MCF 10A (cell line): ENCODE results near the gene PNPLA2. TPM values are rescaled to one million over a fixed set of nuclear protein-coding genes. Genes with fewer than 3 reads are reported as not detected.

ENCODE experiments used
- BruUV-seq: library from RNA; stranded (reverse); fragments of 400-500 nt; replicated peaks from 2 replicates; lab custom pipeline; 2021; lab: Mats Ljungman, UMichigan
- CTCF ChIA-PET: fragments of 300-600 bp; sonication (Branson Sonifier 250); formaldehyde crosslinking; extraction: SDS; loops from one replicate; lab custom pipeline; 2021; ENCODE audit warnings: antibody characterized with exemption, inconsistent platforms; lab: Yijun Ruan, JAX
- POLR2A ChIA-PET: fragments of 300-600, 350-650 bp; sonication (Branson Sonifier 250); formaldehyde crosslinking; extraction: SDS; loops from one replicate; lab custom pipeline; 2020; ENCODE audit warnings: antibody characterized with exemption, inconsistent platforms; lab: Yijun Ruan, JAX
- DNase-seq: peaks from one replicate; pipeline ENCODE4 v3.0.0-alpha.2; 2018; ENCODE audit not compliant: unreplicated experiment
- H3K27ac Mint-ChIP-seq: one replicate; pipeline ENCODE4 v1.8.0; 2022; ENCODE audit warnings: mild to moderate bottlenecking, low read depth, mixed read lengths; ENCODE audit not compliant: unreplicated experiment
- H3K27me3 Mint-ChIP-seq: one replicate; pipeline ENCODE4 v1.8.0; 2022; ENCODE audit warnings: mixed read lengths; ENCODE audit not compliant: insufficient read depth, unreplicated experiment
- H3K36me3 Mint-ChIP-seq: one replicate; pipeline ENCODE4 v1.8.0; 2022; ENCODE audit warnings: mild to moderate bottlenecking, moderate library complexity, mixed read lengths; ENCODE audit not compliant: insufficient read depth, unreplicated experiment
- H3K4me1 Mint-ChIP-seq: one replicate; pipeline ENCODE4 v1.8.0; 2022; ENCODE audit warnings: mixed read lengths; ENCODE audit not compliant: insufficient read depth, unreplicated experiment
- H3K4me3 Mint-ChIP-seq: one replicate; pipeline ENCODE4 v1.8.0; 2022; ENCODE audit warnings: mild to moderate bottlenecking, moderate library complexity, mixed read lengths; ENCODE audit not compliant: unreplicated experiment
- H3K9me3 Mint-ChIP-seq: one replicate; pipeline ENCODE4 v1.8.0; 2022; ENCODE audit warnings: mixed read lengths; ENCODE audit not compliant: unreplicated experiment
- intact Hi-C: fragments of 100-400 bp; cut with micrococcal nuclease; formaldehyde crosslinking; loops from 2 replicates; pipeline ENCODE4 v1.14.1; 2022
- total RNA-seq: library from RNA; stranded (reverse); gene quantifications from 2 replicates; pipeline ENCODE4 v1.2.3, GENCODE V29; 2022
- TF ChIP-seq, protein P1 (sequence below): fragments of 200-600 bp; IDR thresholded peaks from one replicate; pipeline ENCODE4 v1.8.0; 2022; ENCODE audit warnings: antibody characterized with exemption, mild to moderate bottlenecking; ENCODE audit not compliant: unreplicated experiment

Gene PNPLA2
- total RNA-seq, 1 experiment from 2014 or later: 112 TPM

DNA sequence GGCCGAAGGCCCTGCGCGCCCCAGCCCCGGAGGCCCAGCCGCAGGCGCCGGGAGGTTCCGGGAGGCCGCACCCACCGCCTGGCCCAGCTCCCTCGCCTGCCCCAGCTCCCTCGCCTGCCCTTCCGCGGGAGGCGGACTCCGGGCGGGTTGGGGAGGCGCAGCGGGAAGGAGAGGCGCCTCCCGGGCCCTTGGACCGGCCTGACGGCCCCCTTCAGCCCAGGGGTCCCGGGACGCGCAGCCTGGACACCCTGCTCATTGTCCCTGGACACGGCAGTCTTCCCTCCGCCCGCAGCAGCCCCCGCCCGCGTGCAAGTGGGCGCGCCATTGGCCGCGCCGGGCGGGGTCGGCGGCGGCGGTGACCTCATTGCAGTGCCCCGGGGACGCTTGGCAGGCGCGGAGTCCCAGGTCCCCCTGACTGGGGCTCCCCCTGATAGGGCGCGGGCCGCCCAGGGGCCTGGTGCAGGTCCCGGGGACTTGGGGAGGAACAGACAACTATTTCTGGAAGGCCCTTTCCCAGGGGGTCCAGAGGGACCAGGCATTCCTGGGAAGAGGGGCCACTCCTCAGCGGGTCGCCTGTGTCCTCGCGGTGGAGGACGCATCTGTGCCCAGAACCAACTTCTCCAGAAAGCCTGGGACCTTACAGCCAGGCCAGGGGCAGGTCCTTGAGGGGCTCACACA is 14.5 kb downstream of the PNPLA2 start:
- peaks cover 17% of the 10 kb centered on the region for H3K4me1 Mint-ChIP-seq
- no peaks in the 10 kb centered on the region for H3K9me3 Mint-ChIP-seq
- no TSS peak for BruUV-seq
- ChIA-PET CTCF (interaction anchor here (0.7 to 1.6 kb wide), 2 partner anchors 11 to 13 kb away, joined by 3 to 6 read pairs; no protein-coding TSS in a partner anchor), POLR2A (interaction anchor here (0.6 to 11.4 kb wide), 17 partner anchors 9 to 299 kb away, joined by 3 to 274 read pairs (median 6); partner anchors contain the start of genes GATD1, PHRF1, PIDD1 and PNPLA2)
- peak; percentile 58 for DNase-seq
- TF ChIP-seq, protein P1, sequence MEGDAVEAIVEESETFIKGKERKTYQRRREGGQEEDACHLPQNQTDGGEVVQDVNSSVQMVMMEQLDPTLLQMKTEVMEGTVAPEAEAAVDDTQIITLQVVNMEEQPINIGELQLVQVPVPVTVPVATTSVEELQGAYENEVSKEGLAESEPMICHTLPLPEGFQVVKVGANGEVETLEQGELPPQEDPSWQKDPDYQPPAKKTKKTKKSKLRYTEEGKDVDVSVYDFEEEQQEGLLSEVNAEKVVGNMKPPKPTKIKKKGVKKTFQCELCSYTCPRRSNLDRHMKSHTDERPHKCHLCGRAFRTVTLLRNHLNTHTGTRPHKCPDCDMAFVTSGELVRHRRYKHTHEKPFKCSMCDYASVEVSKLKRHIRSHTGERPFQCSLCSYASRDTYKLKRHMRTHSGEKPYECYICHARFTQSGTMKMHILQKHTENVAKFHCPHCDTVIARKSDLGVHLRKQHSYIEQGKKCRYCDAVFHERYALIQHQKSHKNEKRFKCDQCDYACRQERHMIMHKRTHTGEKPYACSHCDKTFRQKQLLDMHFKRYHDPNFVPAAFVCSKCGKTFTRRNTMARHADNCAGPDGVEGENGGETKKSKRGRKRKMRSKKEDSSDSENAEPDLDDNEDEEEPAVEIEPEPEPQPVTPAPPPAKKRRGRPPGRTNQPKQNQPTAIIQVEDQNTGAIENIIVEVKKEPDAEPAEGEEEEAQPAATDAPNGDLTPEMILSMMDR: no peak
- H3K27me3 Mint-ChIP-seq: no peaks in the 10 kb centered on the region
- intact Hi-C loops: no loop called here
- H3K4me3 Mint-ChIP-seq: peak overlapping the region; percentile 81
- H3K36me3 Mint-ChIP-seq: peaks cover 47% of the 10 kb centered on the region
- peak overlapping the region; percentile 94 for H3K27ac Mint-ChIP-seq

DNA sequence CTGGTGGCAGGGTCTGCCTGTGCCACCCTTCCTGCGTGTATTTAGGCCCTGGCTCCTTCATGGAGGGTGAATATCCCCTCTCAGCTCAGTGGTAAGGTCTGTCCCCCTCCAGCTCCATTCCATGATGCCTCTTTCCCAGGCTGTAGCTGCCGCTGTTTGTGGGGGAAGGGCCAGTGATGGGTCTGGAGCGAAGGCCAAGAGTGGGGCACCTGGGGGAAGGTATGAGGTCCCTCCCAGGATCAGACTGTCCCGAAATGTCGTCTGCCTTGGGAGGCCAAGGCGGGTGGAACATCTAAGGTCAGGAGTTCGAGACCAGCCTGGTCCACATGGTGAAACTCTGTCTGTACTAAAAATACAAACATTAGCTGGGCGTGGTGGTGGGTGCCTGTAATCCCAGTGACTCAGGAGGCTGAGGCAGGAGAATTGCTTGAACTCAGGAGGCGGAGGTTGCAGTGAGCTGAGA is 15.2 kb downstream of the PNPLA2 start:
- H3K27ac Mint-ChIP-seq: peak overlapping the region; percentile 94
- ChIA-PET POLR2A (interaction anchor here (0.6 to 11.4 kb wide), 22 partner anchors 9 to 300 kb away, joined by 3 to 274 read pairs (median 6); partner anchors contain the start of genes EPS8L2, GATD1, PHRF1 and PIDD1), CTCF (interaction anchor here (0.7 to 1.6 kb wide), 3 partner anchors 10 to 86 kb away, joined by 3 to 6 read pairs (median 3); no protein-coding TSS in a partner anchor)
- H3K36me3 Mint-ChIP-seq: peaks cover 53% of the 10 kb centered on the region
- BruUV-seq: no TSS peak
- peak; percentile 57 for DNase-seq
- no peaks in the 10 kb centered on the region for H3K9me3 Mint-ChIP-seq
- intact Hi-C loops: loop anchor here (1.0 kb wide), 1 partner anchor 15 kb away; no protein-coding TSS in a partner anchor
- TF ChIP-seq, protein P1: no peak
- H3K4me3 Mint-ChIP-seq: peak overlapping the region; percentile 81
- peaks cover 21% of the 10 kb centered on the region for H3K4me1 Mint-ChIP-seq
- no peaks in the 10 kb centered on the region for H3K27me3 Mint-ChIP-seq

DNA sequence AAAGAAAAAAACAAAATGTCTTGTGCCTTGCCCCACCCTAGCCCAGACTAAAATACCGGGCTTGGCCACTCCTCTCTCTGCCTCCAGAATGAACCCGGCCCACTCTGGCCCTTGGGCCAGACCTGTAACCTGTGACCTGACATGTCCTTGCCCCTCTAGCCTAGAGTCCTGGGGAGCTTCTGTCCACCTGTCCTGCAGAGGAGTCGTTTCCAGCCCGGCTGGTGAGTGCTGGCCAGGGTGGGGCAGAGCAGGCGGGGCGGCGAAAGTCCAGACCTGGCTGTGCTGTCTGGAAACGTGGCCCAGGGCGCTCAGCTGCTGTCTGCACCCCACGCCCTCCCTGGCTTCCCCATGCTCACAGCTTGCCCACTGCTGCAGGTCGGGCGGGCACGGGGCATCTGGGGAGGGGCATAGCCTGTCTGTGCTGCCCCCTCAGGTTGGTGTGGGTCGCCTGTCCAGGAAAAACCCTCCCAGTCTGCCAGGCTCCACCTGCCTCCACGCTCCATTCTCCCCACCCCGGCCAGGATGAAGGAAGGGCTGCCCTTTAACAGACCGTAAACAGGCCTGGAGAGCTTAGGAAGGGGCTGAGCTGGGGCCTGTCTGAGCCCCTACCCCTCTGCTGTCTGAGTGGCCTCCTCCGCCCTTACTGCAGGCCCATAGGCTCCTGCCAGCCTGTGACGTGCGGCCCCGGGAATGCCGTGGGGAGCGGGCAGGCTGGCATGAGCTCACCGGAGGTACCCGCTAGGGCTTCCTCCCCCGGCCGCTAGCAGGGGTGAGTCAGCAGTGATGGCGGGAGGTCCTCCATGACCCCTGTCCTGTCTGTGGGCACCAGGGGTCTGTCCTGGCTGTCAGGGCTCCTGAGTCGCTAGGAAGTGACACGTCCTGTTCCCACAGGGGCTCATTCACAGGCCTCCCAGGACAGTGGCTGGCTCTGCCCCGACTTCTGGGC is 15.9 kb downstream of the PNPLA2 start:
- Mint-ChIP-seq H3K4me3 (peak overlapping the region; percentile 81), H3K9me3 (no peaks in the 10 kb centered on the region), H3K36me3 (peaks cover 60% of the 10 kb centered on the region), H3K27ac (peak overlapping the region; percentile 94), H3K4me1 (peaks cover 24% of the 10 kb centered on the region), H3K27me3 (no peaks in the 10 kb centered on the region)
- intact Hi-C loops: loop anchor here (1.0 kb wide), 1 partner anchor 15 kb away; no protein-coding TSS in a partner anchor
- TF ChIP-seq, protein P1: no peak
- POLR2A ChIA-PET: interaction anchor here (0.7 to 11.4 kb wide), 21 partner anchors 9 to 301 kb away, joined by 3 to 274 read pairs (median 6); partner anchors contain the start of genes EPS8L2, PHRF1, PIDD1 and PNPLA2
- CTCF ChIA-PET: interaction anchor here (0.8 to 1.6 kb wide), 4 partner anchors 10 to 87 kb away, joined by 3 to 6 read pairs (median 4); no protein-coding TSS in a partner anchor
- peak; percentile 92 for DNase-seq
- TSS peak; percentile 59 for BruUV-seq
